ENCODE data around the gene ISYNA1. TPM values are rescaled to one million over a fixed set of nuclear protein-coding genes. Genes with fewer than 3 reads are reported as not detected.

ISYNA1 gene
- total RNA-seq, 2 experiments from 2014 or later, result 48.6 to 54.9 TPM

- Mint-ChIP-seq H3K4me3 (no peak overlapping the region), H3K36me3 (ENCODE audit: low read depth) (peaks cover 5% of the 10 kb centered on the region), H3K27me3 (no peaks in the 10 kb centered on the region), H3K27ac (peak overlapping the region; percentile 34), H3K9me3 (no peaks in the 10 kb centered on the region), H3K4me1 (ENCODE audit: low read depth) (peaks cover 59% of the 10 kb centered on the region)
- intact Hi-C loops (cut with micrococcal nuclease), result no loop called here
- ChIA-PET CTCF (interaction anchor here (1.1 to 1.7 kb wide), 4 partner anchors 45 to 392 kb away, joined by 3 to 6 read pairs (median 4); no protein-coding TSS in a partner anchor), POLR2A (interaction anchor here (0.5 to 1.4 kb wide), 2 partner anchors 17 to 46 kb away, joined by 3 read pairs; no protein-coding TSS in a partner anchor)
- no peak for DNase-seq
- no peak for ATAC-seq
- TF ChIP-seq CTCF (IDR thresholded peaks at IDR 0.05), result no peak
Measured at GRCh38 chr19:18474366-18474887, 36.5 kb upstream of the ISYNA1 start.

- DNase-seq (no peak), ATAC-seq (no peak)
- ChIA-PET POLR2A (interaction anchor here (0.8 to 1.4 kb wide), 2 partner anchors 12 to 47 kb away, joined by 3 read pairs; no protein-coding TSS in a partner anchor), CTCF (interaction anchor here (0.7 to 3.4 kb wide), 5 partner anchors 12 to 393 kb away, joined by 3 to 9 read pairs (median 4); no protein-coding TSS in a partner anchor)
- TF ChIP-seq CTCF (IDR thresholded peaks at IDR 0.05), result no peak
- Mint-ChIP-seq H3K27me3 (no peaks in the 10 kb centered on the region), H3K9me3 (no peaks in the 10 kb centered on the region), H3K36me3 (ENCODE audit: low read depth) (peaks cover 3% of the 10 kb centered on the region), H3K4me1 (ENCODE audit: low read depth) (peaks cover 52% of the 10 kb centered on the region), H3K27ac (peak overlapping the region; percentile 34), H3K4me3 (no peak overlapping the region)
- intact Hi-C loops (cut with micrococcal nuclease), result no loop called here
Measured at GRCh38 chr19:18473706-18474087, 35.8 kb upstream of the ISYNA1 start.

GRCh38 chr19:18473003-18473705 is 35.2 kb upstream of the ISYNA1 start:
- ChIA-PET CTCF (interaction anchor here (0.7 to 3.4 kb wide), 6 partner anchors 11 to 394 kb away, joined by 3 to 9 read pairs (median 4); no protein-coding TSS in a partner anchor), POLR2A (interaction anchor here (0.8 kb wide), 1 partner anchor 12 kb away, joined by 3 read pairs; no protein-coding TSS in a partner anchor)
- no peak for DNase-seq
- Mint-ChIP-seq H3K9me3 (no peaks in the 10 kb centered on the region), H3K27me3 (no peaks in the 10 kb centered on the region), H3K27ac (peak overlapping the region; percentile 34), H3K4me1 (ENCODE audit: low read depth) (peaks cover 49% of the 10 kb centered on the region), H3K36me3 (ENCODE audit: low read depth) (peaks cover 3% of the 10 kb centered on the region), H3K4me3 (no peak overlapping the region)
- no peak for ATAC-seq
- no peak for TF ChIP-seq CTCF (IDR thresholded peaks at IDR 0.05)
- intact Hi-C loops (cut with micrococcal nuclease), result no loop called here

GRCh38 chr19:18470787-18471186 is 32.9 kb upstream of the ISYNA1 start:
- Mint-ChIP-seq H3K27ac (no peak overlapping the region), H3K36me3 (ENCODE audit: low read depth) (peaks cover 3% of the 10 kb centered on the region)
- POLR2A ChIA-PET, result interaction anchor here (0.9 to 1.8 kb wide), 2 partner anchors 53 to 74 kb away, joined by 3 to 6 read pairs; no protein-coding TSS in a partner anchor

More at GRCh38 chr19:18470787-18471186, 32.9 kb upstream of the ISYNA1 start:
- no peak for TF ChIP-seq CTCF (IDR thresholded peaks at IDR 0.05)
- CTCF ChIA-PET, result interaction anchor here (1.0 to 4.2 kb wide), 11 partner anchors 9 to 204 kb away, joined by 3 to 32 read pairs (median 9); partner anchors contain the start of gene ELL
- Mint-ChIP-seq H3K9me3 (no peaks in the 10 kb centered on the region), H3K4me3 (no peak overlapping the region), H3K27me3 (no peaks in the 10 kb centered on the region), H3K4me1 (ENCODE audit: low read depth) (peaks cover 39% of the 10 kb centered on the region)
- DNase-seq, result no peak
- no peak for ATAC-seq
- intact Hi-C loops (cut with micrococcal nuclease), result no loop called here
